Peyer's patch (tissue), 4 donors: ENCODE results near the gene MARK3. TPM values are rescaled to one million over a fixed set of nuclear protein-coding genes. Genes with fewer than 3 reads are reported as not detected.

Source experiments
- DNase-seq, 3 donors: peaks; one replicate each; pipeline ENCODE4 v3.0.0-alpha.2; 2017 to 2019
- H3K27ac ChIP-seq, 4 donors: fragments of 200-600 bp; sonication (generic); one replicate each; pipeline ENCODE4 v1.5.1; 2016 to 2019
- H3K27me3 ChIP-seq, 2 donors: fragments of 200-600 bp; sonication (generic); one replicate each; pipeline ENCODE4 v1.5.1; 2019
- H3K36me3 ChIP-seq, 3 donors: fragments of 200-600 bp; sonication (generic); one replicate each; pipeline ENCODE4 v1.5.1; 2016 to 2019
- H3K4me1 ChIP-seq, 4 donors: fragments of 200-600 bp; sonication (generic); one replicate each; pipeline ENCODE4 v1.5.1; 2016 to 2019
- H3K4me3 ChIP-seq, 4 donors: fragments of 200-600 bp; sonication (generic); 1 replicate in 3 of 4; 2 replicates in 1 of 4; pipeline ENCODE4 v1.5.1; 2016 to 2019; ENCODE audit warnings: mild to moderate bottlenecking in 1 of 4
- H3K9me3 ChIP-seq, 4 donors: fragments of 200-600 bp; sonication (generic); one replicate each; pipeline ENCODE4 v1.5.1; 2016 to 2019; ENCODE audit warnings: mild to moderate bottlenecking in 1 of 4
- CTCF ChIP-seq, 6 experiments: fragments of 450-650 bp in 4 of 6; fragments of 200-600 bp in 2 of 6; sonication (generic) in 1 of 6; IDR thresholded peaks; one replicate each; pipeline ENCODE4 v1.5.1; 2017 to 2019; ENCODE audit warnings: antibody characterized with exemption in 6 of 6, mild to moderate bottlenecking in 3 of 6, moderate library complexity in 1 of 6
- POLR2A ChIP-seq, 2 donors: fragments of 450-650 bp; IDR thresholded peaks; one replicate each; pipeline ENCODE4 v1.5.1; 2017; ENCODE audit warnings: antibody characterized with exemption in 2 of 2, mild to moderate bottlenecking in 2 of 2, moderate library complexity in 2 of 2
- total RNA-seq, 4 donors: library from RNA; depleted of rRNA; stranded (reverse); fragments of >200 nt; gene quantifications; one replicate each; pipeline ENCODE4 v1.1.0, GENCODE V29; 2016

Gene MARK3
- total RNA-seq, 4 donors from 2014 or later = 76.0 to 196 (median 99.5) TPM

- TF ChIP-seq POLR2A (IDR thresholded peaks at IDR 0.05) (no peak), CTCF (IDR thresholded peaks at IDR 0.05) (no peak)
- Histone ChIP-seq H3K27me3 (no peaks in the 10 kb centered on the region), H3K4me3 (no peak overlapping the region), H3K27ac (no peak overlapping the region), H3K4me1 (peaks cover 0 to 44% (median 14%) of the 10 kb centered on the region in 4 donors), H3K9me3 (no peaks in the 10 kb centered on the region), H3K36me3 (no peaks in the 10 kb centered on the region)
- no peak for DNase-seq
Observed at GRCh38 chr14:103396463-103396862, 11.2 kb downstream of the MARK3 start.

- TF ChIP-seq CTCF (IDR thresholded peaks at IDR 0.05) = no peak
- no peak for TF ChIP-seq POLR2A (IDR thresholded peaks at IDR 0.05)
- Histone ChIP-seq H3K27me3 (no peaks in the 10 kb centered on the region), H3K9me3 (no peaks in the 10 kb centered on the region), H3K4me3 (no peak overlapping the region), H3K4me1 (peaks cover 0 to 42% (median 13%) of the 10 kb centered on the region in 4 donors), H3K27ac (no peak overlapping the region), H3K36me3 (no peaks in the 10 kb centered on the region)
- DNase-seq = no peak
Observed at GRCh38 chr14:103398427-103399195, 13.4 kb downstream of the MARK3 start.

- Histone ChIP-seq H3K4me3 (no peak overlapping the region), H3K36me3 (peaks cover 0 to 4% (median 0%) of the 10 kb centered on the region in 3 donors), H3K9me3 (no peaks in the 10 kb centered on the region), H3K27ac (no peak overlapping the region), H3K27me3 (no peaks in the 10 kb centered on the region), H3K4me1 (peaks cover 0 to 34% (median 13%) of the 10 kb centered on the region in 4 donors)
- TF ChIP-seq POLR2A (IDR thresholded peaks at IDR 0.05) = no peak
- TF ChIP-seq CTCF (IDR thresholded peaks at IDR 0.05) = no peak
- DNase-seq = no peak
Observed at GRCh38 chr14:103400537-103400936, 15.3 kb downstream of the MARK3 start.

GRCh38 chr14:103401223-103402214 lies 16.3 kb downstream of the MARK3 start:
- Histone ChIP-seq H3K9me3 (no peaks in the 10 kb centered on the region), H3K4me1 (peaks cover 0 to 24% (median 11%) of the 10 kb centered on the region in 4 donors), H3K4me3 (no peak overlapping the region), H3K27ac (no peak overlapping the region), H3K36me3 (peaks cover 0 to 13% (median 0%) of the 10 kb centered on the region in 3 donors), H3K27me3 (no peaks in the 10 kb centered on the region)
- DNase-seq = no peak
- TF ChIP-seq POLR2A (IDR thresholded peaks at IDR 0.05) = no peak
- no peak for TF ChIP-seq CTCF (IDR thresholded peaks at IDR 0.05)

GRCh38 chr14:103402695-103403094 lies 17.5 kb downstream of the MARK3 start:
- Histone ChIP-seq H3K4me3 (no peak overlapping the region), H3K27me3 (no peaks in the 10 kb centered on the region), H3K27ac (no peak overlapping the region), H3K36me3 (peaks cover 0 to 18% (median 0%) of the 10 kb centered on the region in 3 donors), H3K4me1 (peaks cover 0 to 20% (median 11%) of the 10 kb centered on the region in 4 donors), H3K9me3 (no peaks in the 10 kb centered on the region)
- no peak for DNase-seq
- no peak for TF ChIP-seq POLR2A (IDR thresholded peaks at IDR 0.05)
